Uterus (tissue), 4 donors: Measurements from ENCODE around the gene ASH1L. TPM values are rescaled to one million over a fixed set of nuclear protein-coding genes. Genes with fewer than 3 reads are reported as not detected.

ENCODE experiments used
- DNase-seq, 2 donors: peaks; one replicate each; pipeline ENCODE4 v3.0.0-alpha.2; 2019 to 2020
- H3K27ac ChIP-seq, 2 donors: fragments of 200-600 bp; sonication (generic); 1 replicate in 1 of 2; 2 replicates in 1 of 2; pipeline ENCODE4 v1.5.1; 2016 to 2018
- H3K27me3 ChIP-seq, 2 donors: fragments of 200-600 bp; sonication (generic); one replicate each; pipeline ENCODE4 v1.5.1; 2018 to 2019; ENCODE audit warnings: control low read depth in 1 of 2
- H3K36me3 ChIP-seq, 2 donors: fragments of 200-600 bp; sonication (generic); one replicate each; pipeline ENCODE4 v1.5.1; 2019; ENCODE audit warnings: control low read depth in 1 of 2
- H3K4me1 ChIP-seq, 2 donors: fragments of 200-600 bp; sonication (generic); one replicate each; pipeline ENCODE4 v1.5.1; 2018 to 2019; ENCODE audit warnings: control low read depth in 1 of 2
- H3K4me3 ChIP-seq, 2 donors: fragments of 200-600 bp; sonication (generic); 1 replicate in 1 of 2; 2 replicates in 1 of 2; pipeline ENCODE4 v1.5.1; 2018 to 2019; ENCODE audit warnings: mild to moderate bottlenecking in 1 of 2
- H3K9me3 ChIP-seq, 2 donors: fragments of 200-600 bp; sonication (generic); one replicate each; pipeline ENCODE4 v1.5.1; 2019; ENCODE audit warnings: control low read depth in 1 of 2
- CTCF ChIP-seq, 4 experiments: fragments of 200-600 bp in 2 of 4; fragments of 450-650 bp in 2 of 4; sonication (generic) in 2 of 4; IDR thresholded peaks; one replicate each; pipeline ENCODE4 v1.5.1; 2016 to 2019; ENCODE audit warnings: antibody characterized with exemption in 4 of 4, mild to moderate bottlenecking in 2 of 4, moderate library complexity in 1 of 4
- POLR2A ChIP-seq, 2 donors: fragments of 450-650 bp; IDR thresholded peaks; one replicate each; pipeline ENCODE4 v1.6.1; 2016; ENCODE audit warnings: antibody characterized with exemption in 2 of 2, mild to moderate bottlenecking in 1 of 2, moderate library complexity in 1 of 2
- intact Hi-C: fragments of 100-400 bp; cut with DNase I; formaldehyde crosslinking; loops from one replicate; pipeline ENCODE4 v1.15.1; 2023; ENCODE audit warnings: low total_unique reads
- total RNA-seq, 4 donors: library from RNA; depleted of rRNA in 3 of 4; stranded (reverse); fragments of >200 nt in 3 of 4; gene quantifications; one replicate each; pipeline versions ENCODE4 v1.1.0 to v1.2.4, GENCODE V29; 2014 to 2023
- donor health status: DM: yes; HTN: yes; CAD: no.

Gene ASH1L
- total RNA-seq, 4 donors from 2014 or later = 48.9 to 159 (median 99.8) TPM

GRCh38 chr1:155471026-155471425, 91.6 kb downstream of the ASH1L start:
- intact Hi-C loops = no loop called here
- Histone ChIP-seq H3K27me3 (no peaks in the 10 kb centered on the region), H3K36me3 (no peaks in the 10 kb centered on the region), H3K4me1 (no peaks in the 10 kb centered on the region), H3K27ac (no peak overlapping the region), H3K4me3 (no peak overlapping the region), H3K9me3 (no peaks in the 10 kb centered on the region)
- DNase-seq = no peak
- TF ChIP-seq POLR2A (IDR thresholded peaks at IDR 0.05) = no peak
- no peak for TF ChIP-seq CTCF (IDR thresholded peaks at IDR 0.05)

GRCh38 chr1:155466996-155467395, 95.6 kb downstream of the ASH1L start:
- no peaks in the 10 kb centered on the region for H3K27me3 ChIP-seq
- TF ChIP-seq CTCF (IDR thresholded peaks at IDR 0.05) (no peak), POLR2A (IDR thresholded peaks at IDR 0.05) (no peak)
- H3K27ac ChIP-seq = peak overlapping the region in 1 of 2 donors; percentile 40
- no peaks in the 10 kb centered on the region for H3K36me3 ChIP-seq
- H3K4me3 ChIP-seq = no peak overlapping the region
- intact Hi-C loops = no loop called here
- no peaks in the 10 kb centered on the region for H3K4me1 ChIP-seq
- no peak for DNase-seq
- no peaks in the 10 kb centered on the region for H3K9me3 ChIP-seq

GRCh38 chr1:155466617-155466972, 96.0 kb downstream of the ASH1L start:
- intact Hi-C loops = no loop called here
- TF ChIP-seq CTCF (IDR thresholded peaks at IDR 0.05) (no peak), POLR2A (IDR thresholded peaks at IDR 0.05) (no peak)
- Histone ChIP-seq H3K9me3 (no peaks in the 10 kb centered on the region), H3K4me1 (no peaks in the 10 kb centered on the region), H3K27me3 (no peaks in the 10 kb centered on the region), H3K36me3 (no peaks in the 10 kb centered on the region), H3K4me3 (no peak overlapping the region), H3K27ac (peak overlapping the region in 1 of 2 donors; percentile 40)
- no peak for DNase-seq

- no peaks in the 10 kb centered on the region for H3K36me3 ChIP-seq
- intact Hi-C loops = no loop called here
- H3K9me3 ChIP-seq = no peaks in the 10 kb centered on the region
- TF ChIP-seq CTCF (IDR thresholded peaks at IDR 0.05) = no peak
- TF ChIP-seq POLR2A (IDR thresholded peaks at IDR 0.05) = no peak
- H3K27ac ChIP-seq = peak overlapping the region in 1 of 2 donors; percentile 2
- H3K4me1 ChIP-seq = no peaks in the 10 kb centered on the region
- H3K27me3 ChIP-seq = no peaks in the 10 kb centered on the region
- no peak overlapping the region for H3K4me3 ChIP-seq
- no peak for DNase-seq
These were observed 98.5 kb downstream of the ASH1L start for GRCh38 chr1:155463865-155464650.

- Histone ChIP-seq H3K4me3 (no peak overlapping the region), H3K9me3 (no peaks in the 10 kb centered on the region), H3K27ac (no peak overlapping the region), H3K4me1 (no peaks in the 10 kb centered on the region), H3K36me3 (no peaks in the 10 kb centered on the region), H3K27me3 (no peaks in the 10 kb centered on the region)
- DNase-seq = no peak
- no peak for TF ChIP-seq POLR2A (IDR thresholded peaks at IDR 0.05)
- no peak for TF ChIP-seq CTCF (IDR thresholded peaks at IDR 0.05)
- intact Hi-C loops = no loop called here
These were observed 104.5 kb downstream of the ASH1L start for GRCh38 chr1:155458111-155458510.
